CD4-positive, alpha-beta T cell (primary cell): Measurements from ENCODE around the gene FNDC3B. TPM values are rescaled to one million over a fixed set of nuclear protein-coding genes. Genes with fewer than 3 reads are reported as not detected.

Experiments used
- ATAC-seq: fragments of 200-7000 bp; cut with Tn5 transposase; one replicate; pipeline ENCODE4 v1.10.0; 2022; ENCODE audit warnings: mild to moderate bottlenecking; ENCODE audit not compliant: poor library complexity
- CTCF ChIA-PET: fragments of 350-600 bp; sonication (Branson Sonifier 250); formaldehyde crosslinking; loops from one replicate; lab custom pipeline; 2021; ENCODE audit warnings: antibody characterized with exemption, inconsistent platforms; lab: Charles Lee
- POLR2A ChIA-PET: fragments of 350-600 bp; sonication (Branson Sonifier 250); formaldehyde crosslinking; loops from one replicate; lab custom pipeline; 2021; ENCODE audit warnings: antibody characterized with exemption, inconsistent platforms; lab: Charles Lee
- DNase-seq, 14 experiments: peaks; one replicate each; pipeline ENCODE4 v3.0.0-alpha.2; 2013 to 2020; ENCODE audit warnings: mixed read lengths in 2 of 14
- H3K27ac ChIP-seq, 2 donors: one replicate each; pipeline versions ENCODE4 v1.5.1 to v1.7.0; 2013; ENCODE audit warnings: low read length in 2 of 2, low read depth in 1 of 2, mild to moderate bottlenecking in 1 of 2
- H3K27me3 ChIP-seq, 2 experiments: 1 replicate in 1 of 2; 2 replicates in 1 of 2; pipeline versions ENCODE4 v1.6.1 to v1.7.0; 2013; ENCODE audit warnings: low read length in 2 of 2, control low read depth in 1 of 2, mild to moderate bottlenecking in 1 of 2, moderate library complexity in 1 of 2; ENCODE audit not compliant: insufficient read depth in 2 of 2, control insufficient read depth in 1 of 2
- H3K36me3 ChIP-seq: one replicate; pipeline ENCODE4 v1.6.1; 2013; ENCODE audit warnings: low read length, control low read depth; ENCODE audit not compliant: insufficient read depth
- H3K4me1 ChIP-seq: one replicate; pipeline ENCODE4 v1.6.1; 2013; ENCODE audit warnings: low read length, control low read depth; ENCODE audit not compliant: insufficient read depth
- H3K4me3 ChIP-seq: one replicate; pipeline ENCODE4 v1.5.1; 2013; ENCODE audit warnings: mild to moderate bottlenecking, low read length, moderate library complexity
- H3K9me3 ChIP-seq, 2 experiments: 1 replicate in 1 of 2; 2 replicates in 1 of 2; pipeline versions ENCODE4 v1.6.1 to v1.7.0; 2013; ENCODE audit warnings: low read length in 2 of 2, mild to moderate bottlenecking in 2 of 2, control low read depth in 1 of 2, moderate library complexity in 1 of 2; ENCODE audit not compliant: control insufficient read depth in 1 of 2, insufficient read depth in 1 of 2
- H3K27ac Mint-ChIP-seq: one replicate; pipeline ENCODE4 v1.8.0; 2020; ENCODE audit warnings: mixed read lengths
- H3K27me3 Mint-ChIP-seq: one replicate; pipeline ENCODE4 v1.8.0; 2021; ENCODE audit warnings: mixed read lengths
- H3K36me3 Mint-ChIP-seq: one replicate; pipeline ENCODE4 v1.8.0; 2021; ENCODE audit warnings: low read depth, mixed read lengths
- H3K4me1 Mint-ChIP-seq: one replicate; pipeline ENCODE4 v1.8.0; 2021; ENCODE audit warnings: low read depth, mixed read lengths
- H3K4me3 Mint-ChIP-seq: one replicate; pipeline ENCODE4 v1.8.0; 2020; ENCODE audit warnings: mild to moderate bottlenecking, mixed read lengths
- H3K9me3 Mint-ChIP-seq: one replicate; pipeline ENCODE4 v1.8.0; 2020; ENCODE audit warnings: mixed read lengths
- intact Hi-C, 2 experiments: fragments of 100-400 bp; cut with DNase I in 1 of 2; cut with micrococcal nuclease in 1 of 2; formaldehyde crosslinking; loops; one replicate each; pipeline versions ENCODE4 v1.15.1 to v1.9.0; 2023 to 2025; cut with DNase I, micrococcal nuclease
- total RNA-seq, 174 experiments: library from RNA in 2 of 174; stranded (reverse) in 2 of 174; gene quantifications; one replicate each; pipeline ENCODE4 v1.2.3 and lab custom pipeline; 2021 to 2026
- TF ChIP-seq, protein P1 (sequence below): fragments of 200-600 bp; IDR thresholded peaks from one replicate; pipeline ENCODE4 v1.8.0; 2022; ENCODE audit warnings: antibody characterized with exemption, mild to moderate bottlenecking

The FNDC3B gene
- total RNA-seq, 2 experiments from 2014 or later, result 26.1 to 28.7 TPM

GRCh38 chr3:172379372-172379771 is 340.0 kb downstream of the FNDC3B start:
- ATAC-seq (no peak), DNase-seq (no peak)
- Histone ChIP-seq H3K9me3 (peaks cover 5 to 8% of the 10 kb centered on the region in 2 experiments), H3K27ac (no peak overlapping the region), H3K27me3 (no peaks in the 10 kb centered on the region), H3K4me1 (no peaks in the 10 kb centered on the region), H3K4me3 (no peak overlapping the region), H3K36me3 (peaks cover 38% of the 10 kb centered on the region)
- no peaks in the 10 kb centered on the region for H3K4me1 Mint-ChIP-seq
- H3K36me3 Mint-ChIP-seq, result peaks cover 89% of the 10 kb centered on the region
- ChIA-PET POLR2A (no interaction called here), CTCF (no interaction called here)
- no peak overlapping the region for H3K27ac Mint-ChIP-seq
- H3K27me3 Mint-ChIP-seq, result no peaks in the 10 kb centered on the region
- intact Hi-C loops, result no loop called here
- peaks cover 3% of the 10 kb centered on the region for H3K9me3 Mint-ChIP-seq
- TF ChIP-seq, protein P1, sequence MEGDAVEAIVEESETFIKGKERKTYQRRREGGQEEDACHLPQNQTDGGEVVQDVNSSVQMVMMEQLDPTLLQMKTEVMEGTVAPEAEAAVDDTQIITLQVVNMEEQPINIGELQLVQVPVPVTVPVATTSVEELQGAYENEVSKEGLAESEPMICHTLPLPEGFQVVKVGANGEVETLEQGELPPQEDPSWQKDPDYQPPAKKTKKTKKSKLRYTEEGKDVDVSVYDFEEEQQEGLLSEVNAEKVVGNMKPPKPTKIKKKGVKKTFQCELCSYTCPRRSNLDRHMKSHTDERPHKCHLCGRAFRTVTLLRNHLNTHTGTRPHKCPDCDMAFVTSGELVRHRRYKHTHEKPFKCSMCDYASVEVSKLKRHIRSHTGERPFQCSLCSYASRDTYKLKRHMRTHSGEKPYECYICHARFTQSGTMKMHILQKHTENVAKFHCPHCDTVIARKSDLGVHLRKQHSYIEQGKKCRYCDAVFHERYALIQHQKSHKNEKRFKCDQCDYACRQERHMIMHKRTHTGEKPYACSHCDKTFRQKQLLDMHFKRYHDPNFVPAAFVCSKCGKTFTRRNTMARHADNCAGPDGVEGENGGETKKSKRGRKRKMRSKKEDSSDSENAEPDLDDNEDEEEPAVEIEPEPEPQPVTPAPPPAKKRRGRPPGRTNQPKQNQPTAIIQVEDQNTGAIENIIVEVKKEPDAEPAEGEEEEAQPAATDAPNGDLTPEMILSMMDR, result no peak
- no peak overlapping the region for H3K4me3 Mint-ChIP-seq

DNA sequence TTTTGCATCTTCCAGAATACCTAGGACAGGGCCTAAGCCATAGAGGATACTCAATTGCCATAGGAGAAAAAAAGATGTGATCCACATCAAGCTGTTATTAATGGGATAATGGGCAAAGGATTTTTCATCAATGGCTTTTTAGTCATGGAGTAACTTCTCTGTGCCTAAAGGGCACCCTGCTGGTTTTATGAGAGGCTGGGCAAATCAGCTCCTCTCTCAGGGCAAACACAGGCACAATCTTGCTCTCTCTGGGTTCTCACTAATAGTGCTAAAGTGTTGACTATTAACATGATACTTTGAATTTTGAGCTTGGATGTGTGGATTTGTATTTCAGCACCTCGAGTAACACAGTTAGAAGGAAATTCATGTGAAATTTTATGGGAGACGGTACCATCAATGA is 341.3 kb downstream of the FNDC3B start:
- no peak overlapping the region for H3K27ac ChIP-seq
- H3K36me3 Mint-ChIP-seq, result peaks cover 85% of the 10 kb centered on the region
- H3K4me1 ChIP-seq, result no peaks in the 10 kb centered on the region
- no peak overlapping the region for H3K4me3 ChIP-seq
- TF ChIP-seq, protein P1, result no peak
- no peaks in the 10 kb centered on the region for H3K27me3 Mint-ChIP-seq
- no peak overlapping the region for H3K4me3 Mint-ChIP-seq
- intact Hi-C loops, result no loop called here
- DNase-seq, result no peak
- H3K27me3 ChIP-seq, result no peaks in the 10 kb centered on the region
- H3K27ac Mint-ChIP-seq, result no peak overlapping the region
- peaks cover 38% of the 10 kb centered on the region for H3K36me3 ChIP-seq
- peaks cover 5 to 8% of the 10 kb centered on the region in 2 experiments for H3K9me3 ChIP-seq
- H3K9me3 Mint-ChIP-seq, result peaks cover 3% of the 10 kb centered on the region
- ChIA-PET POLR2A (no interaction called here), CTCF (interaction anchor here (0.6 kb wide), 1 partner anchor 483 kb away, joined by 3 read pairs; no protein-coding TSS in a partner anchor)
- no peaks in the 10 kb centered on the region for H3K4me1 Mint-ChIP-seq
- ATAC-seq, result no peak

- TF ChIP-seq, protein P1, result no peak
- no peak for ATAC-seq
- H3K27ac Mint-ChIP-seq, result no peak overlapping the region
- H3K27ac ChIP-seq, result no peak overlapping the region
- intact Hi-C loops, result no loop called here
- ChIA-PET POLR2A (no interaction called here), CTCF (no interaction called here)
- H3K4me3 ChIP-seq, result no peak overlapping the region
- no peaks in the 10 kb centered on the region for H3K4me1 ChIP-seq
- H3K4me3 Mint-ChIP-seq, result no peak overlapping the region
- no peaks in the 10 kb centered on the region for H3K27me3 ChIP-seq
- H3K9me3 Mint-ChIP-seq, result peaks cover 3% of the 10 kb centered on the region
- DNase-seq, result no peak
- H3K9me3 ChIP-seq, result peaks cover 5 to 8% of the 10 kb centered on the region in 2 experiments
- peaks cover 28% of the 10 kb centered on the region for H3K36me3 ChIP-seq
- H3K4me1 Mint-ChIP-seq, result no peaks in the 10 kb centered on the region
- peaks cover 67% of the 10 kb centered on the region for H3K36me3 Mint-ChIP-seq
- no peaks in the 10 kb centered on the region for H3K27me3 Mint-ChIP-seq
Observed at GRCh38 chr3:172383306-172383796, 344.0 kb downstream of the FNDC3B start.
